Testis (tissue), 3 donors: ENCODE measurements around the gene GPATCH3. TPM values are rescaled to one million over a fixed set of nuclear protein-coding genes. Genes with fewer than 3 reads are reported as not detected.
A peak's percentile ranks its signal among the peaks of the same experiment; 100 is the strongest.

Source experiments
- DNase-seq: peaks from one replicate; pipeline ENCODE4 v3.0.0-alpha.2; 2019
- H3K27ac ChIP-seq, 2 donors: fragments of 200-600 bp; sonication (generic); one replicate each; pipeline ENCODE4 v1.5.1; 2019
- H3K27me3 ChIP-seq: fragments of 200-600 bp; sonication (generic); one replicate; pipeline ENCODE4 v1.5.1; 2019
- H3K36me3 ChIP-seq: fragments of 200-600 bp; sonication (generic); one replicate; pipeline ENCODE4 v1.5.1; 2017; ENCODE audit warnings: low read depth; ENCODE audit errors: missing control alignments
- H3K4me1 ChIP-seq: fragments of 200-600 bp; sonication (generic); one replicate; pipeline ENCODE4 v1.5.1; 2019
- H3K4me3 ChIP-seq, 2 donors: fragments of 200-600 bp; sonication (generic); one replicate each; pipeline ENCODE4 v1.5.1; 2017 to 2019
- H3K9me3 ChIP-seq: fragments of 200-600 bp; sonication (generic); one replicate; pipeline ENCODE4 v1.5.1; 2017
- POLR2A ChIP-seq: fragments of 450-650 bp; IDR thresholded peaks from one replicate; pipeline ENCODE4 v1.6.1; 2017; ENCODE audit warnings: antibody characterized with exemption, mild to moderate bottlenecking, moderate library complexity
- WGBS, 2 donors: methylation state at CpG; one replicate each; pipeline ENCODE4 v1.1.5; 2018; 5-methylcytosine and 5-hydroxymethylcytosine counted together
- intact Hi-C: fragments of 100-400 bp; cut with DNase I; formaldehyde crosslinking; loops from one replicate; pipeline ENCODE4 v1.15.1; 2023; ENCODE audit warnings: low total_unique reads
- polyA plus RNA-seq: library from polyadenylated mRNA; stranded (reverse); fragments of 350-450 nt; fragmentation: Illumina TruSeq; extraction: RNeasy Lipid Tissue Mini Kit (QIAGEN cat#74804); gene quantifications from one replicate; pipeline ENCODE4 v1.2.3, GENCODE V29; 2014; ENCODE audit warnings: low read depth, low replicate concordance; ENCODE audit not compliant: insufficient read depth
- total RNA-seq, 2 donors: library from RNA; depleted of rRNA; stranded (reverse); fragments of >200 nt; gene quantifications; one replicate each; pipeline ENCODE4 v1.2.3, GENCODE V29; 2016
- TF ChIP-seq, protein P1 (sequence below), 3 experiments: fragments of 450-650 bp in 2 of 3; fragments of 200-600 bp in 1 of 3; sonication (generic) in 1 of 3; IDR thresholded peaks; one replicate each; pipeline ENCODE4 v1.5.1; 2016 to 2019; ENCODE audit warnings: antibody characterized with exemption in 3 of 3, mild to moderate bottlenecking in 2 of 3, moderate library complexity in 1 of 3

GPATCH3 gene
- total and polyA plus RNA-seq, 3 donors from 2014 or later, result 16.5 to 18.9 (median 17.7) TPM

GRCh38 chr1:26855636-26856035 lies 44.6 kb downstream of the GPATCH3 start:
- 98 to 100% methylated on average over 1 to 4 of the region's 4 CpGs for WGBS, 2 donors
- no peak overlapping the region for H3K4me3 ChIP-seq
- no peaks in the 10 kb centered on the region for H3K27me3 ChIP-seq
- H3K9me3 ChIP-seq, result no peaks in the 10 kb centered on the region
- TF ChIP-seq, protein P1, sequence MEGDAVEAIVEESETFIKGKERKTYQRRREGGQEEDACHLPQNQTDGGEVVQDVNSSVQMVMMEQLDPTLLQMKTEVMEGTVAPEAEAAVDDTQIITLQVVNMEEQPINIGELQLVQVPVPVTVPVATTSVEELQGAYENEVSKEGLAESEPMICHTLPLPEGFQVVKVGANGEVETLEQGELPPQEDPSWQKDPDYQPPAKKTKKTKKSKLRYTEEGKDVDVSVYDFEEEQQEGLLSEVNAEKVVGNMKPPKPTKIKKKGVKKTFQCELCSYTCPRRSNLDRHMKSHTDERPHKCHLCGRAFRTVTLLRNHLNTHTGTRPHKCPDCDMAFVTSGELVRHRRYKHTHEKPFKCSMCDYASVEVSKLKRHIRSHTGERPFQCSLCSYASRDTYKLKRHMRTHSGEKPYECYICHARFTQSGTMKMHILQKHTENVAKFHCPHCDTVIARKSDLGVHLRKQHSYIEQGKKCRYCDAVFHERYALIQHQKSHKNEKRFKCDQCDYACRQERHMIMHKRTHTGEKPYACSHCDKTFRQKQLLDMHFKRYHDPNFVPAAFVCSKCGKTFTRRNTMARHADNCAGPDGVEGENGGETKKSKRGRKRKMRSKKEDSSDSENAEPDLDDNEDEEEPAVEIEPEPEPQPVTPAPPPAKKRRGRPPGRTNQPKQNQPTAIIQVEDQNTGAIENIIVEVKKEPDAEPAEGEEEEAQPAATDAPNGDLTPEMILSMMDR (IDR thresholded peaks at IDR 0.05), result no peak
- TF ChIP-seq POLR2A, result no peak
- H3K27ac ChIP-seq, result no peak overlapping the region
- DNase-seq, result no peak
- H3K36me3 ChIP-seq, result no peaks in the 10 kb centered on the region
- intact Hi-C loops, result no loop called here
- H3K4me1 ChIP-seq, result no peaks in the 10 kb centered on the region

DNA sequence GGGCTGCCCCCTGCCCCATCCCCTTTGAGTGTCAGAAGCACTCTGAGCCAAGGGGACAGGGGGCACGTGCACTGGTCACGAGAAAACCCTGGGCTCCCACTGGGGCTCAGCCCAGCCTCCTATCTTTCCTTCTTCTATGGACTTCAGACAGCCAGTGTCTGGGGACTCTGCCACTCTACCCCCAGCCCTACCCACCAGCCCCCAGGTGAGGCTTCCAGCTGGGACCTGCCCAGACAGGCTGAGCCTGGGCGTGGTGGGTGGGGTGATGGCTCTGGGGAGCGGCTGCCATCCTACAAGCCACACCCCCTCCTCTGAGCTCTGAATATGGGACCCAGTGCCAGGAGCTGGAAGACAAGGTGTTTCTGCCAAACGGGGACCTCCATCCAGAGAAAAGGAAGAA lies 45.4 kb downstream of the GPATCH3 start:
- H3K4me1 ChIP-seq, result no peaks in the 10 kb centered on the region
- TF ChIP-seq POLR2A, result no peak
- TF ChIP-seq, protein P1 (IDR thresholded peaks at IDR 0.05), result no peak
- intact Hi-C loops, result no loop called here
- WGBS, 2 donors, result 87 to 92% methylated on average over 3 to 5 of the region's 5 CpGs
- H3K27ac ChIP-seq, result no peak overlapping the region
- no peaks in the 10 kb centered on the region for H3K27me3 ChIP-seq
- no peaks in the 10 kb centered on the region for H3K36me3 ChIP-seq
- no peaks in the 10 kb centered on the region for H3K9me3 ChIP-seq
- H3K4me3 ChIP-seq, result no peak overlapping the region
- no peak for DNase-seq

DNA sequence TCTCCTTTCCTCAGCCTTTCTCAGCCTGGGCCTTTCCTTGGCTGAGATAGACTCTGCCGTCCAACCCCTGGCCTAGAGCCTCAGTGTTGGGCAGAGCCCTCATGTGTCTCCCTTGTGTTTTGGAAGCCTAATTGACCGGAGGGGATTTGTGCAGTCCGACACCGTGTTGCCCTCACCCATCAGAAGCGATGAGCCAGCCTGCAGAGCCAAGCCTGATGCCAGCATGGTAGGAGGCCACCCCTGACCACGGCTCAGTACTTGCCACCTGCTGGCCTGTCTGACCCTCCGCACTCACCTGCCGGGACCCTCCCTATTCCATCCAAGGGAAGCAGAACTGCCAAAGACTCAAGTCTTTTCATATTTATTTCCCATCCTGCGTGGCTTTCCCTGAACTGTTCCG lies 46.7 kb downstream of the GPATCH3 start:
- no peak overlapping the region for H3K4me3 ChIP-seq
- no peak for TF ChIP-seq POLR2A
- TF ChIP-seq, protein P1 (IDR thresholded peaks at IDR 0.05), result no peak
- H3K27ac ChIP-seq, result no peak overlapping the region
- no peaks in the 10 kb centered on the region for H3K36me3 ChIP-seq
- no peaks in the 10 kb centered on the region for H3K4me1 ChIP-seq
- intact Hi-C loops, result no loop called here
- WGBS, 2 donors, result 94 to 100% methylated on average over 4 to 10 of the region's 10 CpGs
- H3K9me3 ChIP-seq, result no peaks in the 10 kb centered on the region
- H3K27me3 ChIP-seq, result no peaks in the 10 kb centered on the region
- no peak for DNase-seq

GRCh38 chr1:26853156-26853555 lies 47.1 kb downstream of the GPATCH3 start:
- Histone ChIP-seq H3K27ac (no peak overlapping the region), H3K27me3 (no peaks in the 10 kb centered on the region), H3K9me3 (no peaks in the 10 kb centered on the region), H3K4me3 (no peak overlapping the region), H3K4me1 (no peaks in the 10 kb centered on the region), H3K36me3 (no peaks in the 10 kb centered on the region)
- DNase-seq, result peak; percentile 86
- intact Hi-C loops, result no loop called here
- 32 to 39% methylated on average over 2 to 3 of the region's 3 CpGs for WGBS, 2 donors
- TF ChIP-seq, protein P1 (IDR thresholded peaks at IDR 0.05), result peak; percentile 36 to 62 (median 47)
- no peak for TF ChIP-seq POLR2A

- intact Hi-C loops, result no loop called here
- TF ChIP-seq, protein P1 (IDR thresholded peaks at IDR 0.05), result no peak
- no peak for TF ChIP-seq POLR2A
These were observed 47.6 kb downstream of the GPATCH3 start for GRCh38 chr1:26852701-26853100.

More at GRCh38 chr1:26852701-26853100, 47.6 kb downstream of the GPATCH3 start:
- Histone ChIP-seq H3K4me1 (no peaks in the 10 kb centered on the region), H3K36me3 (no peaks in the 10 kb centered on the region), H3K27ac (no peak overlapping the region), H3K9me3 (no peaks in the 10 kb centered on the region), H3K4me3 (no peak overlapping the region), H3K27me3 (no peaks in the 10 kb centered on the region)
- 77 to 89% methylated on average over 9 of the region's 9 CpGs for WGBS, 2 donors
- no peak for DNase-seq
